ENCODE results near the gene RPGR. TPM values are rescaled to one million over a fixed set of nuclear protein-coding genes. Genes with fewer than 3 reads are reported as not detected.

The RPGR gene
- polyA plus RNA-seq, 1 donor from 2014 or later: 6.5 TPM

GRCh38 chrX:38279188-38279587 is 48.1 kb downstream of the RPGR start:
- no peak overlapping the region for H3K4me3 ChIP-seq (ENCODE audit: low read length)
- TF ChIP-seq MXI1 (conservative IDR thresholded peaks at IDR 0.05; ENCODE audit: poor library complexity, severe bottlenecking) (no peak), RAD21 (conservative IDR thresholded peaks at IDR 0.05) (no peak), EP300 (conservative IDR thresholded peaks at IDR 0.05; ENCODE audit: poor library complexity, severe bottlenecking) (no peak), TAF1 (IDR thresholded peaks at IDR 0.05; ENCODE audit: low read depth) (no peak), EZH2 (IDR thresholded peaks at IDR 0.05; ENCODE audit: borderline replicate concordance, insufficient read depth, low read length, poor library complexity, severe bottlenecking) (no peak), SMC3 (conservative IDR thresholded peaks at IDR 0.05; ENCODE audit: poor library complexity) (no peak), REST (IDR thresholded peaks at IDR 0.05; ENCODE audit: borderline replicate concordance) (no peak), POLR2AphosphoS5 (IDR thresholded peaks at IDR 0.05) (no peak), CTCF (IDR thresholded peaks at IDR 0.05; ENCODE audit: poor library complexity, severe bottlenecking) (no peak)
- no peaks in the 10 kb centered on the region for H3F3A ChIP-seq (ENCODE audit: insufficient read depth, low read length, poor library complexity, severe bottlenecking)
- no peak overlapping the region for H3K4me2 ChIP-seq (ENCODE audit: low read length)
- no peaks in the 10 kb centered on the region for H4K20me1 ChIP-seq (ENCODE audit: insufficient read depth)
- H3K9ac ChIP-seq (ENCODE audit: low read length): no peak overlapping the region
- H3K36me3 ChIP-seq (ENCODE audit: insufficient read depth, low read length): no peaks in the 10 kb centered on the region
- H3K27ac ChIP-seq (ENCODE audit: low read length): no peak overlapping the region
- no peaks in the 10 kb centered on the region for H3K9me3 ChIP-seq (ENCODE audit: low read length)
- no peak overlapping the region for H2AFZ ChIP-seq (ENCODE audit: low read depth, low read length)
- no peaks in the 10 kb centered on the region for H3K27me3 ChIP-seq (ENCODE audit: insufficient read depth, low read depth, low read length)
- H3K79me2 ChIP-seq (replicated peaks; ENCODE audit: insufficient read depth, low read length): no peaks in the 10 kb centered on the region
- no peaks in the 10 kb centered on the region for H3K9me2 ChIP-seq (ENCODE audit: insufficient read depth, low read length)

- Histone ChIP-seq H2AFZ (ENCODE audit: low read depth, low read length) (no peak overlapping the region), H3K27me3 (ENCODE audit: insufficient read depth, low read depth, low read length) (no peaks in the 10 kb centered on the region), H3K27ac (ENCODE audit: low read length) (no peak overlapping the region), H3K36me3 (ENCODE audit: insufficient read depth, low read length) (no peaks in the 10 kb centered on the region), H3F3A (ENCODE audit: insufficient read depth, low read length, poor library complexity, severe bottlenecking) (no peaks in the 10 kb centered on the region), H3K9me3 (ENCODE audit: low read length) (no peaks in the 10 kb centered on the region), H3K9ac (ENCODE audit: low read length) (no peak overlapping the region), H3K4me3 (ENCODE audit: low read length) (no peak overlapping the region), H3K4me2 (ENCODE audit: low read length) (no peak overlapping the region), H3K9me2 (ENCODE audit: insufficient read depth, low read length) (no peaks in the 10 kb centered on the region), H4K20me1 (ENCODE audit: insufficient read depth) (no peaks in the 10 kb centered on the region), H3K79me2 (replicated peaks; ENCODE audit: insufficient read depth, low read length) (no peaks in the 10 kb centered on the region)
- no peak for TF ChIP-seq TAF1 (IDR thresholded peaks at IDR 0.05; ENCODE audit: low read depth)
- no peak for TF ChIP-seq RAD21 (conservative IDR thresholded peaks at IDR 0.05)
- no peak for TF ChIP-seq CTCF (IDR thresholded peaks at IDR 0.05; ENCODE audit: poor library complexity, severe bottlenecking)
- no peak for TF ChIP-seq POLR2AphosphoS5 (IDR thresholded peaks at IDR 0.05)
- TF ChIP-seq REST (IDR thresholded peaks at IDR 0.05; ENCODE audit: borderline replicate concordance): no peak
- TF ChIP-seq SMC3 (conservative IDR thresholded peaks at IDR 0.05; ENCODE audit: poor library complexity): no peak
Measured at GRCh38 chrX:38278682-38279081, 48.6 kb downstream of the RPGR start.

Data from neural cell (in vitro differentiated cells).